RPMI7951 (cell line): ENCODE data around the gene UCHL5. TPM values are rescaled to one million over a fixed set of nuclear protein-coding genes. Genes with fewer than 3 reads are reported as not detected.

ENCODE experiments used
- DNase-seq: peaks from one replicate; pipeline ENCODE4 v3.0.0-alpha.2; 2012; ENCODE audit warnings: low read depth
- total RNA-seq: library from RNA; depleted of rRNA; stranded (reverse); fragments of >200 nt; shearing (Covaris generic); gene quantifications from 2 replicates; pipeline ENCODE4 v1.2.3, GENCODE V29; 2014; rRNA removed

The UCHL5 gene, protein sequence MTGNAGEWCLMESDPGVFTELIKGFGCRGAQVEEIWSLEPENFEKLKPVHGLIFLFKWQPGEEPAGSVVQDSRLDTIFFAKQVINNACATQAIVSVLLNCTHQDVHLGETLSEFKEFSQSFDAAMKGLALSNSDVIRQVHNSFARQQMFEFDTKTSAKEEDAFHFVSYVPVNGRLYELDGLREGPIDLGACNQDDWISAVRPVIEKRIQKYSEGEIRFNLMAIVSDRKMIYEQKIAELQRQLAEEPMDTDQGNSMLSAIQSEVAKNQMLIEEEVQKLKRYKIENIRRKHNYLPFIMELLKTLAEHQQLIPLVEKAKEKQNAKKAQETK
- 28.5 and 30.9 TPM in 2 replicates for total RNA-seq

DNA sequence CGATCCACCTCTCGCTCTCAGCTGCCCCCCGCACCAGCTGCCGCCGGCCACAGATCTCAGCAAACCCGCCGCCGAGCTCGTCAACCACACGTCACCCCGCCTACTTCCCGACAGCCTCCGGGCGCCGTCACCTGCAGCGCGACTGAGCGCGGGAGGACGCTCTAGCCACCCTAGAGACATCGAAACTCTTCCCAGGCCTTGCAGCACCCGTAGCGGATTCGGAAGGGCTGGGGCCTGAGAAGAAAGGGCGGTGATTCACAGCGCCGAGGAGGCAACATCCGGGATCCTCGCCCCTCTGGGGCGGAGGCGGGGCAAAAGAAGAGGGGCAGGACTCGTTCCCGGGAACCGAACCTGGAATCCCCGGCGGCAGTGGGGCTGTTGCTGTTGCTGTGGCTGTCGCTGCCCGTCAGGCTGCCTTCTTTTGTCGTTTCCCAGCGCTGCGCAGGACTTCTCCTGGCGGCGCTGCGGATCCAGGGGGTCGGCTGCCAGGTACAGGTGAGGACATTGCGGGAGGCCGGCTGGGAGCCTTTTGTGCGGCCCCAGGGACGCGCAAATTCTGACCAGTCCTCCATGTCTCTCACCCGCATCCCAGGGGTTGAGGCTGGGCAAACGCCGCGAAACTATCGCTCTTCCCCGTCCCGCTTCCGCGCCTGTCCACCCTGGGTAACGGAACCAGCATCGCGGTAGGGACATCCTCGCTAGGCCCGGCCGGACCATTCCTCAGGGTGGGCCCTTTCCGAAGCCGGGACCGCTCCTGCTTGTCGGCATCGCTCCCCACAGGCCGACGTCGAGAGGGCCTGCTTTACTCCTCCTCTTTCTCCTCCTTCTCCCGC is at the start of gene UCHL5, which contains the start of gene RO60:
Gene UCHL5, minus strand, starts transcription at position 79 of the 833 bp plus-strand sequence. CDS start 100 bp downstream, outside the sequence.
Gene RO60, plus strand, starts transcription at position 331 of the 833 bp plus-strand sequence. CDS start 9,443 bp downstream, outside the sequence.
- DNase-seq = peak; percentile 98

DNA sequence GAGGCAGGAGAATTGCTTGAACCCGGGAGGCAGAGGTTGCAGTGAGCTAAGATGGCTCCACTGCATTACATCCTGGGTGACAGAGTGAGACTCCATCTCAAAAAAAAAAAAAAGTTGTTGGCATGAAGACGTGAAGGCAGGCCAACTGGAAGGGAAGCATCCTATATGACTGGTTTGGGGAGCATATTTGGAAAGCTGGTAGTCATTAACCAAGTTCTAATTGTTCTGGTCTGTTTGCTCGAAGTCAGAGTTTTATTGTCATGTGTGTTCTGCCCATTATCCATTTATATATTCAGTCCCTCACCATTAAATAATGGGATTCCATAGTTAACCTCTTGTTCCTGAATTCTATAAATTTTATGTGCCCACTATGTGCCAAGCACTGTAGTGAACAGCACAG is 49.3 kb upstream of the UCHL5 start:
- no peak for DNase-seq

DNA sequence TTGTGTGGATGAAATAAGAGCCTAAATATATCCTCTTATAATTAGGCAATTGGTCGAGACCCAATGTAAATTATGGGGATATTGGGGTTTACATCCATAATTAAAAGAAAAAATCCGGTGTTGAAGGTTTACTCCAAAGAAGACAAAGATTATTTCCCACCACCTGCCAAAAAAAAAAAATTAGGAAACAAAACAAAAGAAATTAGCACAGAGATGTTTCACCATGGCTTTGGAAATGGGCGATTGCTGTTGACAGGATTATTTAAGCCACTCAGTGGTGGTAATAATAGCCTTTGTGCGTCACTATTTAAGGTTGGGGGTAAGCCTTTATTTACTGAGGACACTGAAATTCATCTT is 46.6 kb upstream of the UCHL5 start:
- no peak for DNase-seq

DNA sequence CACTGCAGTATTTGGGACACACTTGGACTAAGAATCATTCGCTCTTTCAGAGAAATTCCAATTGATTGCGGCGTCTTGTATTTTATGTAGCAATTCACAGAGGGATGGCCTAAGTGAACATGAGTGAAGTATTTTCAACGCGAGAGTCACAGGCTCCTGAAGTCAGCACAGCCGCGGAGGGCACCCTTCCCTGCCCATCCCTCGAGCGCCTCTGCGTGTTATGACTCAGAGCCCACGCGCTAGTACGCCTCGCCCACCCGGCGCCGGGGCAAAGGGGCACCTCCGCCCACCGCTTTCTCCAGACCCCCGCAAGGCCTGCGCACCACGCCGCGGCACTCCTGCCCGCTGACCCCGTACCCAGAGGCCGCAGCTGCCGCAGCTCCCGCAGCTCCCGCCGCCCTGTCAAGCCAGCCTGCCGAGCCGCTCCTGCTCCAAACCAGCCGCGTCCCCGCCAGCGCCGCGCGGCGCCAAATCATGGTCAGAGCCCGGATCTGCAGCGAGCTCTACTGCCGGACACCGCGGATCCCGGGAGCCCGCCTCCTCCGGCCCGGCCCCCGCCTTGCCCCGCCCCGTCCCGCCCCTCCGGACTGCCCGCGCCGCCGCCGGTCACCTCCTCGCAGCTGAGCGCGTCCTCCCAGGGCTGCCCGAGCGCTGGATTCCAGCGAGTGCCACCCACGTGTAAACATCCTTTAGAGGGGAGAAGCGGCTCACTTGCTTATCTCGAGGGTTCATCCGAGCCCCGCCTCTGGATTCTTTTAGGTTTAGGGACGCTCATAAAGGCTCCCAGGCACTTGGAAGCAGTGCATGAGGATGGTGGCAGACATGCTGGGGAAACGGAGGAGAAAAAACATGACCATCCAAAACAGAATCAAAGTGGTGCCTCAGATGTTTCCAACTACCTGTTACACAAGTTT is 46.0 kb upstream of the UCHL5 start, which contains the start of gene GLRX2:
Gene GLRX2, minus strand, starts transcription at position 508 of the 914 bp plus-strand sequence. Its CDS starts 32 bp downstream, at position 476.
- DNase-seq = peak; percentile 88

DNA sequence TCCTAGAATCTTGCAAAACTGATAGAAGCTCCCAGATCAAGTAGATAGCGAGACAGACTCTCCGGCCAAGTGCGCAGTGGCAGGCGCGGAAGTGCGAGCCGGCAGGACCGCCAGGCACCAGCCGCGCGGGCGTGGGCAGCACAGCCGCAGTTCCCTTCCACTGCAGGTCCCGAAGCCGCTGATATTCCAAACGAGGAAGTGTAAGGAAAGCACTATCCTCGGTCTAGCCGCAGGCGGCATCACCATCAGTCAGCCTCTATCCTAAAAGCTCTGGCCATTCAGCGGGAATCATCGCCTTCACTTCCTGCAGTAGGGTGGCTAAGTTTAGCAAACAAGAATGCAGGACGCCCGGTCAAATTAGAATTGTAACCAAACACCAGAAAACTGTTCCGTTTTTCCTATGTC is 45.3 kb upstream of the UCHL5 start:
- peak; percentile 73 for DNase-seq

DNA sequence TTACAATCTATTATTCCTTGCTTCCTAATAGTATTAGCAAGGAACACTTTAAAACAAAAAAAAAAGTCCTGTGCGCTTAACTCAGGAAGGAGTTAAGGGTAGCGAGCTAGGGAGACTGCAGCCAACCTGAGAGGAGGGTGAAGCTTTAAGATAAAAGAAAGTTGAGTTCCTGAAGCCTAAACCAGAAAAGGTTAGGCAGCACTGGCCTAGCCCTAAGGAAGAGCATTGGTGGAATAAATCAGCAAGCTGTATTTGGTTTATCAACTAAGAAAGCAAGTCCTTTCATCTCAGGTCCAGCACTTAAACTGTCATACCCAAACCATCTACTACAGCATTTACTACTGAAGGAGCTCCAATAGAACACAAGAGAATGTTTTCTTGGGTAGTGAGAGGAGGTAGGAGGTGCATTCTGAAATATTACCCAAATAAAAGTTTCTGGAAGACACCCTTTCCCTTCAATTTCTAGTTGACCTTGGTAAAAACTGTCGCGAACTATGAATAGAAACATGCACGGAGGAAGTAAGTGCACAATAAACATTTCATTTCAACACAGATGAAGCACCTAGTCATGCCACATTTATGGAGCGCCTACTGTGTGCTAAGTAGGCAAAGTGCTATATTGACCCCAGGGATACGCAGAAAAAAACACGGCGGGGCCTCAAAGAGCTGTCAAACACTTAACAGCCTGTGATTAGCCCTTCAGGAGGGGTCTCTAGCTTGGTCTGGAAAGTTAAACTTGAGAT is 44.8 kb upstream of the UCHL5 start:
- no peak for DNase-seq

DNA sequence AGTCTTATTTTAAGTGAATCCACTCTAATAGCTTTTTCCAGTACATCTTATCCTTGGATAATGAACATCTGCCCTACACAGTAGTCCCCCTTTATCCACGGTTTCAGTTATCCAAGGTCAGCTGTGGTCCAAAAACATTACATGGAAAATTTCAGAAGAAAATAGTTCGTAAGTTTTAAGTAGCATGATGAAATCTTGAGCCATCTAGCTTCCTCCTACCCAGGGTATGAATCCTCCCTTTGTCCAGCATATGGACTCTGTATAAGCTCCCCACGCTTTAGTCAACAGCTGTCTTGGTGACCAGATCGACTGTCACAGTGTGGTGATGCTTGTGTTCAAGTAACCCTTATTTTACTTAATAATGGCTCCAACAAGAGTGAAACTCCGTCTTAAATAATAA is 43.5 kb upstream of the UCHL5 start:
- no peak for DNase-seq

DNA sequence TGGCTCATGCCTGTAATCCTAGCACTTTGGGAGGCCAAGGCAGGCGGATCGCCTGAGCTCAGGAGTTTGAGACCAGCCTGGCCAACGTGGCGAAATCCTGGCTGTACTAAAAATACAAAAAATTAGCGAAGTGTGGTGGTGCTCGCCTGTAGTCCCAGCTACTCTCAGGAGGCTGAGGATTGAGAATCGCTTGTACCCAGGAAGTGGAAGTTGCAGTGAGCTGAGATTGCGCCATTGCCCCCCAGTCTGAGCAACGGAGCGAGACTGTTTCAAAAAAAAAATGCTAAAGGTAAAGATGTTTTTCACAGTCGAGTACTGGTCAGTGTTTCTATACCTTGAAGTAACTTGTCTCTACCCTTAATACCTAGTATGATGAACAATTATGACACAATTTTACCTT is 35.0 kb upstream of the UCHL5 start:
- DNase-seq = no peak

DNA sequence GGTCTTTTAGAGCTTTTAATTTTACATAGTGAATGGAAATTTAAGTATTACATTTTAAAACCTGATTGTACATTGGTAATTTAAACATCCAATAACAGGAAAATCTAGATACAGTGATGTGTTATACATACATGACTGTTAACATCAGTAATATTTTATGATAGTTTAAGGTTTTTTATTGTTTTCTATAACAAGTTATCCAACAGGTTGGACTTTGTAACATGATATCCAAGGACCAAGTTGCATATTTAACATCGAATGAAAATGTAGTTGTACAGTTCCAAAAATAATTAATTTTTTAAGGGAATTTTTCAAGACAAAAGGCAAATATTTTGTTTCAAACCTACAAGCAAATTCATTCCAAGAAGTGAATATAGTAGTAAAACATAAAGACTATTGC is 31.7 kb upstream of the UCHL5 start:
- DNase-seq = no peak

DNA sequence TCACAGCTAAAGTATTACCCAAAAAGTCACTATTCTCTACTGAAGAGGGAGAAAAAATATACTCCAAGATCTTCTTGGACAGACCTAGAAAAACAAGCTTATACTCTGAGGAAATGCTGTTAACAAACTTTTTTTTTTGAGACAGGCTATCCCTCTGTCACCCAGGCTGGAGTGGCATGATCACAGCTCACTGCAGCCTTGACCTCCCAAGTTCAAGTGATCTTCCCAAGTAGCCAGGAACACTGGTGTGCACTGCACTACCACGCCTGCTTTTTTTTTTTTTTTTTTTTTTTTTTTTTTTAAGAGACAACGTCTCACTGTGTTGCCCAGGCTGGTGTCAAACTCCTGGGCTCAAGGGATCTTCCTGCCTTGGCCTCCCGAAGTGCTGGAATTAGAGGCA is 28.7 kb upstream of the UCHL5 start:
- no peak for DNase-seq

DNA sequence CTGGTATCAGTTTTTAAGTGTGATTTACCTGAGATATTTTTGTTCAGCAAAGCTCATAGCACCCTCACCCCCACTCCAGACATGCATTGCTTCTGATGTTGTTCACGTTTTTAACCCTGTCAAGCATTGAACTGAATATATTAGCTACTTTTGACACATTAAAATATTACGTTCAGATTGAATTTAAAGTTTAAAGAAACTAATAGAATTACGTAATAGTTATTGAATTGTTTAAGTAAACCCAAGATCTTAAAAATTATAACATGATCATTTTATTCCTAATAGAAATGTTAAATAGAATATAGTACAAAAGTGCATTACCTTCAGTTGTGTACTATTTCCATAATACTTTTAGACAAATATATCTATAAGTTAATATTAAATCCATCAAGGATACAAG is 27.2 kb upstream of the UCHL5 start:
- no peak for DNase-seq

DNA sequence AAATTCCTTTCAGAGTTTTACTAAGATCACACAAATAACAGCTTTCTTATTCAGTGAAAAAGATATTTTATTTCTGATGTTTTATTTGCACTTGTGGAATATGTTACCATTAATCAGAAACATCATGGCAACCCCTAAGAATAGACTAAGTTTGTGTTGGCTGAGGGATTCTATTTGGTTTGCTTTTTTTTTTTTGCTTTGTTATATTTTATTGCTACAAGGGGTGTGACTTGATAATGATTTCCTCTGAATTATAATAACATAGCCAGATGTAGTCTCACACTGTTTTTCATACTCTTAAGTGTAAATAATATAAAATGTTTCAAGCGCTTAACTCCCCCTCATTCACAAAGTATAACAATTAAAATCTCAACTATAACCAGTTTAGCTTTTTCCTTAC is 26.1 kb upstream of the UCHL5 start:
- no peak for DNase-seq

DNA sequence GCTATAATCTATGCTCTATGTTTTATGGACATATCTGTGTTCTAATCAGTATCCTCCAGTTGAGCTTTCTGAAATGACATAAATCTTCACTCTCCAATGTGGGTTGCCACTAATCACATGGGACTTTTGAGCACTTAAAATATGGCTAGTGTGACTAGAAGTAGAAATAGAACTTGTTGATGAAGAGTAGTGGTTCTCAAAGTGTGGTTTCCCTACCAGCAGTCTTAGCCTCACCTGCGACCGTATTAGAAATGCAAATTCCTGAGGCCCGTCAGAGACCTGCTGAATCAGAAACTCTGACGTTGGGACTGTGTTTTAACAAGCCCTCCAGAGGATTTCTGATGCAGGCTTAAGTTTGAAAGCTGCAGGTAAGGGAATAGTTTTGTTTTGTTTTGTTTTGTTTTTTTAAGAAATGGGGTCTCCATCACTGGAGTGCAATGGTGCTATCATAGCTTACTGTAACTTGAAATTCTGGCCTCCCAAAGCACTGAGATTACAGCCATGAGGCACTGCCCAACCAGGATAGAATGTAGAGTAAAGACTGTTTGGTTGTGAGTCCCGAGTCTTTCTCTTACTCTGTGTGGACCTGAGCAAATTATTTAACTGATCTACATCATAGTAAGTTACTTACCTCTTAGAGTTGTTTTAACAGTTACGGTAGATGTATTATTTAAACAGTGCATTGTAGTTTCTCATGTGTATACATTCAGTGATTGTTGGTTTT is 24.4 kb upstream of the UCHL5 start:
- no peak for DNase-seq

DNA sequence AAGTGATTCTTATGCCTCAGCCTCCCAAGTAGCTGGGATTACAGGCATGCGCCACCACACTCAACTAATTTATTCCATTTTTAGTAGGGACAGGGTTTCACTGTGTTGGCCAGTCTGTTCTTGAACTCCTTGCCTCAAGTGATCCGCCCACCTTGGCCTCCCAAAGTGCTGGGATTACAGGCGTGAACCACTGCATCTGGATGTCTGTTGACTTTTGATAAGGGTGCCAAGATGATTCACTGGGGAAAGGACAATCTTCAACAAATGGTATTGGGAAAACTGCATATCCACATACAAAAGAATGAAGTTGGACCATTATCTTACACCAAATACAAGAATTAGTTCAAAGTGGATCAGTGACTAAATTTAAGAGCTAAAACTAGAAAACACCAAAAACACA is 20.0 kb upstream of the UCHL5 start:
- no peak for DNase-seq

DNA sequence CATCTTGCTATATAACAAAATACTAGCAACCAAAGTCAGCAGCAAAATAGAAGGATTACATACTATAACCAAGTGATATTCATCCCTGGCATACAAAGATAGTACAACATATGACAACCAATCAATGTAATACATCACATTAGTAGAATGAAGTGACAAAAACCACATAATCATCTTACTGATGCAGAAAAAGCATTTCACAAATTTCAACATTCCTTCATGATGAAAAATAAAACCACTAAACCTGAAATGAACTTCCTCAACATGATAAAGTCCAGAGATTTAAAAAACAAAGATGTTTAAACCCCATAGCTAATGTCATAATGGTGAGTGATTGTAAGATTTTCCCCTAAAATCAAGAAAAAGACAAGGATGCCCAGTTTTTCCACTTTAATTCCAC is 18.8 kb upstream of the UCHL5 start:
- no peak for DNase-seq

DNA sequence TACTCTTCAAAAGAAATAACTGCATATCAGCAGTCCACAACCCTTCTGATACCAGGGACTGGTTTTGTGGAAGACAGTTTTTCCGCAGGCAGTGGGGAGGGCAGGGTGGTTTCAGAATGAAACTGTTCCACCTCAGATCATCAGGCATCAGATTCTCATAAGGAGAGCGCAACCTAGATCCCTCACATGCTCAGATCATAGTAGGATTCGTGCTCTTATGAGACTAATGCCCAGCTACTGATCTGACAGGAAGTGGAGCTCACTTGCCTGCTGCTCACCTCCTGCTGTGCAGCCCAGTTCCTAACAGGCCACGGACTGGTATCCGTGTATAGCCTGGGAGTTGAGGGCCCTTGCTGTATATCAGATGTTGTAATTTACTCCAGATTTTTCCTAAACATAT is 11.8 kb upstream of the UCHL5 start:
- DNase-seq = no peak

DNA sequence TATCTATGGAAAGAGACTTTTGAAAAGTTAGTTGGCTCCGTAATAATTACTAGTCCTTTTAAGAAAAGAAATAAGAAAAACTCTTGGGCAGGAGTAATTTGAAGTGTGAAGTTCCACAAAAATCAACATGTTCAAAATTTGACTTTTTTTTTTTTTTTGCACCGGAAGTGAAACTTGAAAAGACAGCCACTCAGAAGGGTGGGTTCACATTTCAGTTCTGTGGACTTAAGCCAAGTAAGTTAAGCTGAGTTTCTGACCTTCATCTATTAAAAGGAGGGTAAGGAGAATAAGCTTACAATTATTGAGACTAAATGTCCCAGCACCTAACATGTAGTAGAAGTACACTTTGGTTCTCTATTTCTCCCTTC is 11.2 kb upstream of the UCHL5 start:
- no peak for DNase-seq

DNA sequence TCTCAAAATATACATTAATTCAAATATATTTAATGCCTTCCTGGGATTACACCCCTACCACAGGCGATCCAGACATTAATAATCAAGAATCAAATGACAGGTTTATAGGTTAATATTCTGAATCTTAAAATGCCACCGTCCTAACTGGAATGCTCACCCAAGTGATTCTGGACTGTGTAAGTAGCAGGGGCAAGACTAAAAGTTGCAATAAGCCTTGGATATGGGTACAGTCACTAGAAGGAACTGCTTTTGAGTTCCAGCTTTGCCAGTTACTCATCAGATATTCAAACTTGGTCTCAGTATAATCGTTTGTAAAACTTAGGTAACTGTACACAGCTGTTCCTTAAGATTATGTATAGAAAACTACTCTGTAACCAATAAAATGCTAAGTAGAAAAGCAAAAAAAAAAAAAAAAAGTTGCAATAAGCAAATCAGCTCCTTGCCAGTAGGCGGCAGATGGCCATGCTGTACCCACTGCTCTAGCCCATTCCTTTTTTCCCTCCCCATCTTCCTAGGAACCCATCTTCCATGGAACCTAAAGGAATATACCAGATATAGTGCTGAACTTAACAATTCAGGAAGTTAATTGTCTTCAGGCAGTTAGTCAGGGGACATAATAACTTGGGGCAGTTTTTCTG is 10.7 kb upstream of the UCHL5 start:
- DNase-seq = peak; percentile 20

DNA sequence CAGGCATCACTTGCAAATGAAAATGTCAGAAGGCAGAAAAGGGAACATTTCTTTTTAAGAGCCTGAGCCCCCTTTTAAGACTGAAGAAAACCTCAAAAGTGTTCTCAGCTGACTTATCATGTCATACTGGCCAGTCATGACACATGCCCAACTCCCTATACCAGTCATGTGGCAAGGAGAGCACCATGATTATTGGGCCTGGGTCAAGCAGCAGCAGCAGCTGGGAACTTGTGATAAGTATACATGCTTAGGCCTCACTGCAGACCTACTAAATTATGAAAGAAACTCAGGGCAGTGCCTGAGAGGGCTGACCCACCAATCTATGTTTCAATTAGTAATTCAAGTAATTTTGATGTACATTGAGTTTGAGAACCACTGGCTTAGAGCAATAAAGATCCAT is 8.9 kb upstream of the UCHL5 start:
- DNase-seq = no peak

DNA sequence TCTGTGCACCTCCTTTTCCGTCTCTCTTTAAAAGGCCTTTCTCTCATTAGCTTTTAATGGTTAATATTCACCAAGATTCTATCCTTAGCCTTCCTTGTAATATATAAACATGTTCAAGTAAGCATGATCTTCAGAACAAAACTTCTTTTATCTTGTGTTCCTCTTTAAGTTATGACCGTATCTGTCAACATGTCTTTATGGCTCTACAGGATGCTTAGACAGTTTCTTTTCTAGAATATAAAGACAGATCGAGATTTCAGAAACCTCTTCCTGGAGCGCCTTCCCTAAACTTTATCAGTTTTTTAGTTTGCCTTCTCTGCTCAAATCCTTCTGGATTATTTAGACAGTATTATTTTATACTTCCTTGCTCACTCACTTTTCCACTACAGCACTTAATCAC is 7.4 kb upstream of the UCHL5 start:
- no peak for DNase-seq
